ENCODE results near the gene DHRS9. TPM values are rescaled to one million over a fixed set of nuclear protein-coding genes. Genes with fewer than 3 reads are reported as not detected.

DHRS9 gene
- total and polyA plus RNA-seq, 3 donors from 2014 or later = 2.3 to 16.5 (median 2.4) TPM

DNA sequence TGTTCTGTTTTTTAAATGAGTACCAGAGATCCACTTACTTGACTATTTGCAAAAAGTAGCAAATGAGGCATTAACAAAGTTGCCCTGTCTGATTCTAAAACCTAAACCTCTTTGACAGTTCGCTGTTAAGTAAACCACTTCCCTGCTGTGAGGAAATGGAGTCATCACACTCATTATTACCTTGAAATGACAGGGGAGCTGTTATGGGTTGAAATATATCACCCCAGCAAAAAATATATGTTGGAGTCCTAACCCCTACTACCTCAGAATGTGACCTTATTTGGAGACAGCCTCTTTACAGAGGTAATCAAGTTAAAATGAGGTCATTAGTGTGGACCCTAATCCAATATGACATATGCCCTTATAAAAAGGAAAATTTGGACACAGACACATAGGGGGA is 36.1 kb downstream of the DHRS9 start:
- no peak overlapping the region for H3K4me3 ChIP-seq
- no peak overlapping the region for H3K27ac ChIP-seq
- H3K9me3 ChIP-seq = no peaks in the 10 kb centered on the region
- no peak for TF ChIP-seq POLR2A (IDR thresholded peaks at IDR 0.05)
- TF ChIP-seq, protein P1, sequence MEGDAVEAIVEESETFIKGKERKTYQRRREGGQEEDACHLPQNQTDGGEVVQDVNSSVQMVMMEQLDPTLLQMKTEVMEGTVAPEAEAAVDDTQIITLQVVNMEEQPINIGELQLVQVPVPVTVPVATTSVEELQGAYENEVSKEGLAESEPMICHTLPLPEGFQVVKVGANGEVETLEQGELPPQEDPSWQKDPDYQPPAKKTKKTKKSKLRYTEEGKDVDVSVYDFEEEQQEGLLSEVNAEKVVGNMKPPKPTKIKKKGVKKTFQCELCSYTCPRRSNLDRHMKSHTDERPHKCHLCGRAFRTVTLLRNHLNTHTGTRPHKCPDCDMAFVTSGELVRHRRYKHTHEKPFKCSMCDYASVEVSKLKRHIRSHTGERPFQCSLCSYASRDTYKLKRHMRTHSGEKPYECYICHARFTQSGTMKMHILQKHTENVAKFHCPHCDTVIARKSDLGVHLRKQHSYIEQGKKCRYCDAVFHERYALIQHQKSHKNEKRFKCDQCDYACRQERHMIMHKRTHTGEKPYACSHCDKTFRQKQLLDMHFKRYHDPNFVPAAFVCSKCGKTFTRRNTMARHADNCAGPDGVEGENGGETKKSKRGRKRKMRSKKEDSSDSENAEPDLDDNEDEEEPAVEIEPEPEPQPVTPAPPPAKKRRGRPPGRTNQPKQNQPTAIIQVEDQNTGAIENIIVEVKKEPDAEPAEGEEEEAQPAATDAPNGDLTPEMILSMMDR (IDR thresholded peaks at IDR 0.05) = no peak
- no peaks in the 10 kb centered on the region for H3K36me3 ChIP-seq (ENCODE audit: low read depth, missing control alignments)
- intact Hi-C loops (cut with DNase I; ENCODE audit: low total_unique reads) = no loop called here
- no peaks in the 10 kb centered on the region for H3K27me3 ChIP-seq
- DNase-seq = no peak
- WGBS, 2 donors = 59 to 76% methylated on average over 1 of the region's 1 CpG
- no peaks in the 10 kb centered on the region for H3K4me1 ChIP-seq

DNA sequence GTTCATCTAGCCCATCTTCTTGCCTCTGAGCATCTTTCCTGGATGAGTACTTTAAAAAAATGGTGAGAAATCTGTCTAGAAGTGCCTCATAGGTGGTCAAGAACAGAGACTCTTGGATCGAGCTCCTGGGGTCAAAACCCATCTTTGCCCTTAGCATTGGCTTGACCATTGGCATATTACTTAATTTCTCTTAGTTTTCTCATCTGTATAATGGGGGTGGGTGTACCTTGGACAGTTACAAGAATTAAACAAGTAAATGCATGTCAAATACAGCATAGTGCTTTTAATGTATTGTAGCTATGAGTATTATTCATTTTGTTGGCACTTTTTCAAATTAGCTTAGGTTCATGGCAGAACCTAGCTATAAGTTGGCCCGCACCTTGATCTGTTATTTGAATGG is 36.8 kb downstream of the DHRS9 start:
- Histone ChIP-seq H3K4me3 (no peak overlapping the region), H3K27ac (no peak overlapping the region), H3K4me1 (no peaks in the 10 kb centered on the region), H3K27me3 (no peaks in the 10 kb centered on the region), H3K9me3 (no peaks in the 10 kb centered on the region), H3K36me3 (ENCODE audit: low read depth, missing control alignments) (no peaks in the 10 kb centered on the region)
- intact Hi-C loops (cut with DNase I; ENCODE audit: low total_unique reads) = no loop called here
- TF ChIP-seq POLR2A (IDR thresholded peaks at IDR 0.05) = no peak
- TF ChIP-seq, protein P1 (IDR thresholded peaks at IDR 0.05) = no peak
- no peak for DNase-seq
- WGBS, 2 donors = 96 to 98% methylated on average over 2 of the region's 2 CpGs

DNA sequence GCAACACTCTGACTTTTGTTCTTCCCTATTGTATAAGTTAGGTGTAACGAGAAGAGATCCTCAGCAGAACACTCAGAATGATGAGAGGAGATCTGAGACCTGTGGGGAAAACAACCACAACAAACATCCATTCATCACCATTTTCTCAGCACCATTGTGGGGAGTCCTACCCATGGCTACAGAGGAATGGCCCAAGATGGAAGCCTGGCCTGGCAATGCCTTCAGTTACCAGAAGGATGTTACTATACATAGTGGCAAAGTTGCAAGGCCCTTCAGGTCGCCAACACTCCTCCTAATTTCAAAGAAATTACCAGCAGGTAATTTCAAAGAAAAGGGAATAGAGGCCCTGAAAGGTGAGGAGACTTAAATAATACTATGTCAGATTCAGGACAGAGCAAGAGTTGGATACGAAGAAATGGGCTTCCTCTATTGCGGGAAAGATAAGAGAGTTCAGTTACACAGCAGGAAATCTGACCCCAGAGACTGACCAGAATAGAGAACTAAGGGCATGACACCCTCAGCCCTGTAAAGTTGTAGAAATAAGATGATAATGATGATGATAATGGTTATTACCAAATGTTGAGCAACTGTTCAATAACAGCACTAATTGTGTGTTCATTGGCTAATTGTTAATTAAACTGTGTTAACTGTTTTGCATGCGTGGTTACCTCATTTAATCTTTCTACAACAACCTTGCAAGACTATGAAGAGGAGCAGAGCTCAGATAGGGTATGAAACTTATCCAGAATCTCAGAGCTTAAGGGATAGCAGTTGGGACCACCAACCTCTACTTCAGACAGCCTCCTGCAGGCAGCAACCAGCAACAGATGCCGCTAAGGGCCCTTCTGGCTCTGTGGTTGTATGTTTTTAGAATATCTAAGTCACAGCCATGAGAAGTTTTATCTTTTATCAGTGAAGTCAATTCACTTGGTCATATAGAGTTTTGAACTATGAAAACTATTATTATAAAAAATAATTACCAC is 37.5 kb downstream of the DHRS9 start:
- DNase-seq = no peak
- TF ChIP-seq, protein P1 (IDR thresholded peaks at IDR 0.05) = no peak
- no peak for TF ChIP-seq POLR2A (IDR thresholded peaks at IDR 0.05)
- Histone ChIP-seq H3K4me1 (no peaks in the 10 kb centered on the region), H3K27ac (no peak overlapping the region), H3K9me3 (no peaks in the 10 kb centered on the region), H3K27me3 (no peaks in the 10 kb centered on the region), H3K4me3 (no peak overlapping the region), H3K36me3 (ENCODE audit: low read depth, missing control alignments) (no peaks in the 10 kb centered on the region)
- 83 to 89% methylated on average over 6 of the region's 6 CpGs for WGBS, 2 donors
- intact Hi-C loops (cut with DNase I; ENCODE audit: low total_unique reads) = no loop called here

DNA sequence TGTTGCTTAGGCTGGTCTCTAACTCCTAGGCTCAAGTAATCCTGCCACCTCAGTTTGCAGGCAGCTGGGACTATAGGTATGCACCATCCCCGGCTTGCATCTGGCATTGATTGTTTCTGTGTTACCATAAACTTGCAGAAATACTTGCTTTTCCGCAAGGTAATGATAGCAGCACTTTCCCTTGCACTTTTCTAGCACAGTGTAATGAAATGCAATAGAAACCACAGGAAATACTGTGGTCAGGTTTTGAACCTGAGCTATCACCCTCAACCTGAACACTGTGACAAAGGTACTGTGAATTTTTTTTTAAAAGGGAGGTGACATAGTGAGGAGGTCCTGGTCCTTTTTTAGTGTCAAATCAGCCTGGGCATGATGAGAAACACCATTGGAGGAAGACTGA is 38.3 kb downstream of the DHRS9 start:
- H3K27me3 ChIP-seq = no peaks in the 10 kb centered on the region
- H3K9me3 ChIP-seq = no peaks in the 10 kb centered on the region
- intact Hi-C loops (cut with DNase I; ENCODE audit: low total_unique reads) = no loop called here
- DNase-seq = no peak
- TF ChIP-seq POLR2A (IDR thresholded peaks at IDR 0.05) = no peak
- TF ChIP-seq, protein P1 (IDR thresholded peaks at IDR 0.05) = no peak
- H3K4me3 ChIP-seq = no peak overlapping the region
- H3K4me1 ChIP-seq = no peaks in the 10 kb centered on the region
- H3K36me3 ChIP-seq (ENCODE audit: low read depth, missing control alignments) = no peaks in the 10 kb centered on the region
- 79 to 90% methylated on average over 2 of the region's 2 CpGs for WGBS, 2 donors
- H3K27ac ChIP-seq = no peak overlapping the region

All from testis (tissue), 3 donors.